OCI-LY1 (cell line): ENCODE measurements around the gene CEP95.
A peak's percentile ranks its signal among the peaks of the same experiment; 100 is the strongest.

Experiments used
- H2AFZ ChIP-seq: fragments of 200-600 bp; sonication (generic), shearing (Covaris generic); 2 replicates; pipeline ENCODE4 v1.6.0; 2014; ENCODE audit warnings: antibody characterized with exemption, mild to moderate bottlenecking, low read length
- H3F3A ChIP-seq: fragments of 200-600 bp; sonication (generic), shearing (Covaris generic); 2 replicates; pipeline ENCODE4 v1.6.0; 2014; ENCODE audit warnings: mild to moderate bottlenecking, antibody characterized with exemption, low read length, moderate library complexity; ENCODE audit not compliant: insufficient read depth
- H3K27ac ChIP-seq: fragments of 200-600 bp; sonication (generic); 2 replicates; pipeline ENCODE4 v1.5.1; 2014; ENCODE audit warnings: low read length, mixed run types, mild to moderate bottlenecking, low read depth; ENCODE audit not compliant: poor library complexity, severe bottlenecking
- H3K27me3 ChIP-seq: fragments of 200-600 bp; sonication (generic); 2 replicates; pipeline ENCODE4 v1.6.0; 2014; ENCODE audit warnings: antibody characterized with exemption, mild to moderate bottlenecking, low read length, moderate library complexity; ENCODE audit not compliant: insufficient read depth
- H3K36me3 ChIP-seq: fragments of 200-600 bp; sonication (generic); 2 replicates; pipeline ENCODE4 v1.6.1; 2014; ENCODE audit warnings: mild to moderate bottlenecking, antibody characterized with exemption, low read length, moderate library complexity, mixed read lengths; ENCODE audit not compliant: insufficient read depth
- H3K4me1 ChIP-seq: fragments of 200-600 bp; sonication (generic); 2 replicates; pipeline ENCODE4 v1.5.1; 2014; ENCODE audit warnings: mild to moderate bottlenecking, low read length, moderate library complexity; ENCODE audit not compliant: insufficient read depth, severe bottlenecking
- H3K4me2 ChIP-seq: fragments of 200-600 bp; sonication (generic), shearing (Covaris generic); 2 replicates; pipeline ENCODE4 v1.6.1; 2014; ENCODE audit warnings: low read length
- H3K4me3 ChIP-seq: fragments of 200-600 bp; sonication (generic); 2 replicates; pipeline ENCODE4 v1.5.1; 2014; ENCODE audit warnings: low read length, low read depth, mild to moderate bottlenecking, mixed read lengths; ENCODE audit not compliant: poor library complexity, severe bottlenecking
- H3K79me2 ChIP-seq: fragments of 200-600 bp; shearing (Covaris generic); 2 replicates; pipeline ENCODE4 v1.6.1; 2016; ENCODE audit warnings: mixed run types, low read length, mixed read lengths; ENCODE audit not compliant: insufficient read depth
- H3K9ac ChIP-seq: fragments of 200-600 bp; sonication (generic), shearing (Covaris generic); 2 replicates; pipeline ENCODE4 v1.6.1; 2014; ENCODE audit warnings: mild to moderate bottlenecking, low read length, mixed read lengths
- H3K9me2 ChIP-seq: fragments of 200-600 bp; sonication (generic), shearing (Covaris generic); 2 replicates; pipeline ENCODE4 v1.6.1; 2014; ENCODE audit warnings: low read depth, mild to moderate bottlenecking, low read length, mixed read lengths
- H3K9me3 ChIP-seq: fragments of 200-600 bp; shearing (Covaris generic); 2 replicates; pipeline ENCODE4 v1.6.1; 2014; ENCODE audit warnings: low read length, mixed read lengths
- H4K20me1 ChIP-seq: fragments of 200-600 bp; sonication (generic), shearing (Covaris generic); 2 replicates; pipeline ENCODE4 v1.6.0; 2016; ENCODE audit warnings: mild to moderate bottlenecking, low read length; ENCODE audit not compliant: insufficient read depth
- CTCF ChIP-seq: fragments of 200-600 bp; sonication (generic), shearing (Covaris generic); IDR thresholded peaks from 2 replicates; pipeline ENCODE4 v1.5.1; 2017; ENCODE audit warnings: mild to moderate bottlenecking, antibody characterized with exemption, low read length, moderate library complexity, mixed read lengths
- EZH2 ChIP-seq: fragments of 200-600 bp; sonication (generic), shearing (Covaris generic); IDR thresholded peaks from 2 replicates; pipeline ENCODE4 v1.8.0; 2017; ENCODE audit warnings: borderline replicate concordance, mixed run types, mild to moderate bottlenecking, antibody characterized with exemption, low read length, moderate library complexity, mixed read lengths

The CEP95 gene, protein sequence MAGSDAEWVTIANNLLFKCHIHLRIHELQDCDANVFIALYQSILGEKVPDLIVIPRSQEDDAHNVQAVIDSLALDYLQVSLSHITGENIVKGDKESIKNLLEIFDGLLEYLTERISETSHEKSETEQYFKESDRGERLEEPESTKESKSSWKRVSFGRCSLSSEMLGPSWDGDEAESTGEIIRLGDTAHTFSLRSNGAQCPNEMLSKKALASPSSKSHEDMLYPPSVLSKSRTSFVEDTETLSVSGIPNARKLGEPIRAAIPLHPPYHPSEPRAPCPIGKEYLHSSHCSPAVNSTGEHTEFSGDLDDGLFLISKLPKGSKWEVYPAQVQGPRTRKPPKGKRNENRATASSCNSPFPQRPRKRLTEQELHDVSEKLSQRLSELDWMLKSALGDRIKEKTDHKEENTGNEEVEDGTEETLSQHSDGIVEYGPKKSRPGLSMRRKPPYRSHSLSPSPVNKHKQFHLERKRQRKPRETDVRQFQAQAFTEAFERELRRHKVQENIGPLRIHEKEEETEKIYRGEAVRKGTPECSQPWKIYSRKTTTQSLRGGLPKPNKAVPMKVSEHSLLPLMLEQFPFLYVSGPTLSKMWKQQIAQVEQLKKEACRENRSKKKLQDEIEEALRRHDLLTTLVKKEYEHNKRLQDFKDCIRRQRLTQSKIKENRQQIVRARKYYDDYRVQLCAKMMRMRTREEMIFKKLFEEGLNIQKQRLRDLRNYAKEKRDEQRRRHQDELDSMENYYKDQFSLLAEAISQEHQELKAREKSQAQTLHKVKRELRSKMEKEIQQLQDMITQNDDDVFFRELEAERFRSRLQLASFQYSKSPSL

DNA sequence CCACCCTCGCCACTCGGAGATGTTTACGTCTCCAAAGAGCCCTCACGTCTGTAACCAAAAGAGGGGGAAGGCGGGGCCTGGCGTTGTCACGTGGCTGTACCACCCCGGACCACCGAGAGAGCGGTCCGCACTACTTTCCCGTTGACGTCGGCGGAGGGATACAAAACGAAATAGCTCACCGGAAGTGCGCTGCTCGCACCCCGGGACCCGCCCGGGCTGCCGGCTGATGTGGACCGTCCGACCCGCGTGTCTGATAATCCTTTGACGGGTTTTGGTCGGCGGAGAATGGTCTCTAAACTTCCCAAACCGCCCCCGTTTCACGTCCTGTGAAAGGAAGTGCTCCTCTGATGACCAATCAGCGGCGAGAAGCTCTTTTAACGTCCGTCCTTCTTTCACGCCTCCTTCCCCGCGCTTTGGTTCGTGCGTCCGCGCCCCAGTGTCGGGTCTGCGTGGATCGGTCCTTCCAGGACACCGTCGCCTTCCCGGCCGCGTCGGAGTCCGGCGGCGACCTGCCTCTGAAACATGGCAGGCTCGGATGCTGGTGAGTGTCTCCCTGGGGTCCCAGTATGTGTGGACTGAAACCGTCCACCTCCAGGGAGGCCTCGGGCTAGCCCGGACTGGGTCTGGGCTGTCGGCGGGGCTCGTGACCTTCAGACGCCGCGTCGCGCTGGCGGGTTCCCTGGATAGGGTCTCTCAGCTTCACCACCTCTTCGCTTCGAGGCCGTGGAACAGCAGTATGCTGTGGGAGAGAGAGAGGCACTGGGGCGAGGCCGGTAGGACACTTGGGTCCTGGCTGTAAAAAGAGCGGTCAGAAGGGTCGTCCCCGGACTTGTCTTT lies at the start of gene CEP95:
CEP95 (plus strand) TSS at position 402 of the 837 bp plus-strand sequence; CDS start at position 523, 121 bp downstream.
- peaks cover 10% of the 10 kb centered on the region; the same call in 1 of the 2 replicates for H4K20me1 ChIP-seq
- peaks cover 33% of the 10 kb centered on the region for H3K79me2 ChIP-seq
- TF ChIP-seq CTCF (no peak), EZH2 (no peak)
- H3K27me3 ChIP-seq: no peaks in the 10 kb centered on the region
- peaks cover 14% of the 10 kb centered on the region; the same call in 1 of the 2 replicates for H3F3A ChIP-seq
- peak within 1 kb of the TSS; percentile 87 for H3K4me3 ChIP-seq
- H2AFZ ChIP-seq: no peak within 1 kb of the TSS
- H3K9me2 ChIP-seq: no peaks in the 10 kb centered on the region
- peak within 1 kb of the TSS; percentile 89 for H3K4me2 ChIP-seq
- H3K9ac ChIP-seq: peak within 1 kb of the TSS; percentile 99
- peaks cover 71% of the 10 kb centered on the region for H3K36me3 ChIP-seq
- H3K27ac ChIP-seq: peak within 1 kb of the TSS; percentile 91
- no peaks in the 10 kb centered on the region for H3K9me3 ChIP-seq
- H3K4me1 ChIP-seq: peaks cover 39% of the 10 kb centered on the region

DNA sequence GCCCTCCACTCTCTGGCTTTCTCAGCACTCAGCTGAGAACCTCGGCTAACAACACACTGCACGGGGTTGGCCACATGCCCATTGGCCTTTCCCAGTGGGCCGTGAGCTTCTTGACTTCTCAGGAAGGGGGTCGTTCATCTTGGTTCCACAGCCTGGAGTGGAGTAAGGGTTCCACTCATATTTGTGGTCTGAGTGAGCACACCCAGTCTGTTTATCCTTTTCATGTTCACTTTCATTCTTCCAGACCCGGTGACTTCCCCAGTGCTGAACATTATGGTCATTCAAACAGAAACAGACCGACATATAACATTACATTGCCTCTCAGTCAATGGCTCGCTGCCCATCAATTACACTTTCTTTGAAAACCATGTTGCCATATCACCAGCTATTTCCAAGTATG lies 49.6 kb upstream of the CEP95 start:
- Histone ChIP-seq H3K4me1 (peaks cover 50% of the 10 kb centered on the region), H3K4me2 (no peak overlapping the region), H3K27ac (peak overlapping the region; percentile 89)

More for the DNA sequence above, 49.6 kb upstream of the CEP95 start:
- H3K9me2 ChIP-seq: no peaks in the 10 kb centered on the region
- H4K20me1 ChIP-seq: no peaks in the 10 kb centered on the region
- H3K79me2 ChIP-seq: no peaks in the 10 kb centered on the region
- H3F3A ChIP-seq: no peaks in the 10 kb centered on the region
- H3K4me3 ChIP-seq: no peak overlapping the region
- peaks cover 68% of the 10 kb centered on the region for H3K36me3 ChIP-seq
- H3K9ac ChIP-seq: no peak overlapping the region
- no peak overlapping the region for H2AFZ ChIP-seq
- TF ChIP-seq EZH2: no peak
- TF ChIP-seq CTCF: no peak
- no peaks in the 10 kb centered on the region for H3K27me3 ChIP-seq
- H3K9me3 ChIP-seq: no peaks in the 10 kb centered on the region
